ENCODE results near the gene LAMC1. TPM values are rescaled to one million over a fixed set of nuclear protein-coding genes. Genes with fewer than 3 reads are reported as not detected.

LAMC1 gene
- total RNA-seq, 4 donors from 2014 or later, result 387 to 474 (median 408) TPM

DNA sequence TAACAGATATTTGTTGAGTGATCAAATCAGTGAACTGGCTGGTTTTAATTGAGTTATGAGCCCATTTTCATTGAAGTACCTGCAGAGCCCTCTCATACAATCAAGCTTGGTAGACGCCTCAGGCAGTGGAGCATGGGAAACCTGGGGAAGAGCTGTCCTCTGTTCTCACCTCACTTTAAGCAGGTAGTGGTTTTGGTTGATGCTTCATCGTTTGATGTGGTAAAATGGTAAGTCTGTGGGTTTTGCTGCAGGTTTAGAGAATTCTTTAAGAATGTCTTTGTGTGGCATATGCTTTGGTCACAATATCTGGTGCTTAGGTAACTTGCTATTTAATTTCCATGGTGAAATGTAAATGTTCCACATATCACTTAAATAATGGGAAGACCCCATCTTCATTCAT is 10.0 kb downstream of the LAMC1 start:
- TF ChIP-seq POLR2A (IDR thresholded peaks at IDR 0.05; ENCODE audit: low read depth) (no peak), POLR2AphosphoS5 (IDR thresholded peaks at IDR 0.05) (no peak), EP300 (IDR thresholded peaks at IDR 0.05) (no peak)
- TF ChIP-seq, protein P1, sequence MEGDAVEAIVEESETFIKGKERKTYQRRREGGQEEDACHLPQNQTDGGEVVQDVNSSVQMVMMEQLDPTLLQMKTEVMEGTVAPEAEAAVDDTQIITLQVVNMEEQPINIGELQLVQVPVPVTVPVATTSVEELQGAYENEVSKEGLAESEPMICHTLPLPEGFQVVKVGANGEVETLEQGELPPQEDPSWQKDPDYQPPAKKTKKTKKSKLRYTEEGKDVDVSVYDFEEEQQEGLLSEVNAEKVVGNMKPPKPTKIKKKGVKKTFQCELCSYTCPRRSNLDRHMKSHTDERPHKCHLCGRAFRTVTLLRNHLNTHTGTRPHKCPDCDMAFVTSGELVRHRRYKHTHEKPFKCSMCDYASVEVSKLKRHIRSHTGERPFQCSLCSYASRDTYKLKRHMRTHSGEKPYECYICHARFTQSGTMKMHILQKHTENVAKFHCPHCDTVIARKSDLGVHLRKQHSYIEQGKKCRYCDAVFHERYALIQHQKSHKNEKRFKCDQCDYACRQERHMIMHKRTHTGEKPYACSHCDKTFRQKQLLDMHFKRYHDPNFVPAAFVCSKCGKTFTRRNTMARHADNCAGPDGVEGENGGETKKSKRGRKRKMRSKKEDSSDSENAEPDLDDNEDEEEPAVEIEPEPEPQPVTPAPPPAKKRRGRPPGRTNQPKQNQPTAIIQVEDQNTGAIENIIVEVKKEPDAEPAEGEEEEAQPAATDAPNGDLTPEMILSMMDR (IDR thresholded peaks at IDR 0.05), result no peak
- intact Hi-C loops (cut with DNase I), result loop anchor here (5.0 kb wide), 1 partner anchor 39 kb away; no protein-coding TSS in a partner anchor
- Histone ChIP-seq H3K27me3 (no peaks in the 10 kb centered on the region), H3K4me1 (peaks cover 29 to 94% (median 86%) of the 10 kb centered on the region in 4 donors), H3K36me3 (peaks cover 0 to 26% (median 2%) of the 10 kb centered on the region in 4 donors), H3K4me3 (no peak overlapping the region), H3K9me3 (no peaks in the 10 kb centered on the region), H3K27ac (replicated peaks in 1 of 4) (peak overlapping the region in 1 of 4 donors; percentile 52)
- WGBS, result 93% methylated on average over 2 of the region's 2 CpGs
- DNase-seq (ENCODE audit: extremely low spot score), result no peak

DNA sequence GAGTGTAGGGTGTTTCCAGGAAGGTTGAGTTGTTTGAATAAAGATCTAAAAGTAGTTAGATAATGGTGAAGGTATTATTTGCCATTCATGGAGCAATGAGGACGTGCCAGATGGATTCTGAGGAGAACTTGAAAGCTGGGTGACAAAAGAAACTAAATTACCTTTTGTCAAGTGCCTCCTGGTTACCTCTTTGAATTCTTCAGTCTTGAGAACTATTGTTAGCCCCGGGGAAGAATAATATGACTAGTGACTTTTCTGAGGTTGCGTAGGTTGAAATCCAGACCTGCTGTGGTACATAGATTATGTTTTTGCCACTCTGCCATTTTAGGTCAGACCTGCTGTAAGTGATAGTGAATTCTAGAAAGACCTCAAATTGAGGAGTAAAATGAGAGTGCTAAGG is 11.5 kb downstream of the LAMC1 start:
- no peak for DNase-seq (ENCODE audit: extremely low spot score)
- intact Hi-C loops (cut with DNase I), result loop anchor here (5.0 kb wide), 1 partner anchor 38 kb away; no protein-coding TSS in a partner anchor
- Histone ChIP-seq H3K27ac (replicated peaks in 1 of 4) (peak overlapping the region in 1 of 4 donors; percentile 6), H3K4me3 (no peak overlapping the region), H3K36me3 (peaks cover 0 to 21% (median 2%) of the 10 kb centered on the region in 4 donors), H3K27me3 (no peaks in the 10 kb centered on the region), H3K9me3 (no peaks in the 10 kb centered on the region), H3K4me1 (peaks cover 33 to 94% (median 85%) of the 10 kb centered on the region in 4 donors)
- TF ChIP-seq, protein P1 (IDR thresholded peaks at IDR 0.05), result no peak
- no peak for TF ChIP-seq EP300 (IDR thresholded peaks at IDR 0.05)
- no peak for TF ChIP-seq POLR2AphosphoS5 (IDR thresholded peaks at IDR 0.05)
- TF ChIP-seq POLR2A (IDR thresholded peaks at IDR 0.05; ENCODE audit: low read depth), result no peak
- 85% methylated on average over 3 of the region's 3 CpGs for WGBS

DNA sequence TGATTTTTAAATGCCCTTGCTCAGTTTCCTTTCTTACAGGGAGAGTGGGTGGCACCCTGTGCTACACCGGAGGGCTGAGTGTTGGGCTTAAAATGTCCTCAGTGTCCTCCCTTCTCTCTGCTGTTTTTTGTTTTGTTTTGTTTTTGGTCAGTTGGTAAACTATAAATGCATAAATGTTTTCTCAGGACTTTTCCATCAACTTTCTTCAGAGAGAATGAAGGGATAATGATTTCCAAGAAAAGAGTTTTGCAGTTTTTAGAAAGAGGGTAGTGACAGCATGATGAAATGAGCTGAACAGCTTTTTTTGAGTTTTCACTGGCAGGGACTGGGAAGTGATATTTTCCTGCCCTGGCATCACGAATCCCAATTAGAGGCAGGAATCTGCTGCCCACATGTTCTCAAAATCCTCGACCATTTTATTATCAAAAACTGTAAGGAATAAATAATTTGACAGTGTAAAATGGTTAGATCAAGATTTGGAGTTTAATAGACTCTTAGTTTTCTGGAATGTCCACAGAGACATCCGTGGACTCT is 15.2 kb downstream of the LAMC1 start:
- Histone ChIP-seq H3K27ac (replicated peaks in 1 of 4) (peak overlapping the region in 1 of 4 donors; percentile 21), H3K4me1 (peaks cover 53 to 94% (median 86%) of the 10 kb centered on the region in 4 donors), H3K27me3 (no peaks in the 10 kb centered on the region), H3K36me3 (peaks cover 0 to 16% (median 1%) of the 10 kb centered on the region in 4 donors), H3K4me3 (no peak overlapping the region), H3K9me3 (no peaks in the 10 kb centered on the region)
- WGBS, result 59% methylated on average over 4 of the region's 4 CpGs
- DNase-seq (ENCODE audit: extremely low spot score), result no peak
- TF ChIP-seq POLR2A (IDR thresholded peaks at IDR 0.05; ENCODE audit: low read depth), result no peak
- intact Hi-C loops (cut with DNase I), result no loop called here

DNA sequence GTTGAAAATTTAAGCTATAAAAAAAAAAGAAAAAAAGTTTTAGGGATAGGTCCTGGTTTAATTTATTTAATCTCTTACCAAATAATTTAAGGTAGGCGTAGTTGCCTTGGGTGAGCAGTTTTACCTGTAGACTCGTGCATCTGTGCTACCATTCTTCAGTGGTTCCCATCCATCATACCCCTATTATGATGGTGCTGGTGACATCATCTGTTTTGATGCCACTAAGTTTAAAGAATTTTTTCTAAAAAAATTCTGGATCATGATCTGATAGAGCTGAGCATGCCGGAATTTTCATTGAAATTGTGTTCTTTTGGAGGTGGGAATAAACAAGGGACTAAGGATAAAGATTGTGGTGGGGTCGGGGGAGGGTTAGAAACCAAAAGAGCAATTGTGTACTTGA is 15.7 kb downstream of the LAMC1 start:
- Histone ChIP-seq H3K27ac (replicated peaks in 1 of 4) (peak overlapping the region; percentile 42 to 67 (median 55)), H3K9me3 (no peaks in the 10 kb centered on the region), H3K4me1 (peaks cover 58 to 96% (median 86%) of the 10 kb centered on the region in 4 donors), H3K27me3 (no peaks in the 10 kb centered on the region), H3K36me3 (peaks cover 0 to 11% (median 0%) of the 10 kb centered on the region in 4 donors), H3K4me3 (no peak overlapping the region)
- no peak for DNase-seq (ENCODE audit: extremely low spot score)
- TF ChIP-seq, protein P1 (IDR thresholded peaks at IDR 0.05), result no peak
- no peak for TF ChIP-seq EP300 (IDR thresholded peaks at IDR 0.05)
- TF ChIP-seq POLR2A (IDR thresholded peaks at IDR 0.05; ENCODE audit: low read depth), result no peak
- TF ChIP-seq POLR2AphosphoS5 (IDR thresholded peaks at IDR 0.05), result no peak
- intact Hi-C loops (cut with DNase I), result no loop called here
- WGBS, result 95% methylated on average over 4 of the region's 4 CpGs

DNA sequence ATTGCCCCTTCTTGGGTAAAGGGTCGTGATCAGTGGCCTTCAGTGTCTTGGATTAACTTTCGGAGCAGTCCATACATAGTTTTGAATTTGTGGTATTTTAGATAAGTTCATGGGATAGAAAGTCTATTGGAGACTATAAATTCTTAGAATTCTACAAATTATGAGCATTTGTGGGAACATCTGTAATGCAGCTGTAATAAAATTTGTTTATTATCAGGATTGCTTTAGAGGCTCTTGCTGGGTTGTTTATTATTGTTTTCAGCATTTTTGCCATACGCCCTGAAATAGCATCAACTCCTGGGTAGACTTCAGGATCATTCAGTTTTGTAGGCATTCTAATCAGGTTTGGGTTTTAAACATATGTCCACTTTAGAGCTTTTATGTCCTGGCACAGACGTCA is 16.1 kb downstream of the LAMC1 start:
- no peak for TF ChIP-seq POLR2AphosphoS5 (IDR thresholded peaks at IDR 0.05)
- no peak for TF ChIP-seq EP300 (IDR thresholded peaks at IDR 0.05)
- no peak for TF ChIP-seq POLR2A (IDR thresholded peaks at IDR 0.05; ENCODE audit: low read depth)
- TF ChIP-seq, protein P1 (IDR thresholded peaks at IDR 0.05), result no peak
- Histone ChIP-seq H3K27me3 (no peaks in the 10 kb centered on the region), H3K27ac (replicated peaks in 1 of 4) (peak overlapping the region; percentile 42 to 67 (median 55)), H3K9me3 (no peaks in the 10 kb centered on the region), H3K4me3 (no peak overlapping the region), H3K4me1 (peaks cover 59 to 97% (median 89%) of the 10 kb centered on the region in 4 donors), H3K36me3 (peaks cover 0 to 11% (median 0%) of the 10 kb centered on the region in 4 donors)
- no peak for DNase-seq (ENCODE audit: extremely low spot score)
- 79% methylated on average over 4 of the region's 4 CpGs for WGBS
- intact Hi-C loops (cut with DNase I), result no loop called here
